ENCODE data around the gene PPFIBP2. TPM values are rescaled to one million over a fixed set of nuclear protein-coding genes. Genes with fewer than 3 reads are reported as not detected.
A peak's percentile ranks its signal among the peaks of the same experiment; 100 is the strongest.

PPFIBP2 gene
- total RNA-seq, 1 experiment from 2014 or later, result 3.5 TPM

DNA sequence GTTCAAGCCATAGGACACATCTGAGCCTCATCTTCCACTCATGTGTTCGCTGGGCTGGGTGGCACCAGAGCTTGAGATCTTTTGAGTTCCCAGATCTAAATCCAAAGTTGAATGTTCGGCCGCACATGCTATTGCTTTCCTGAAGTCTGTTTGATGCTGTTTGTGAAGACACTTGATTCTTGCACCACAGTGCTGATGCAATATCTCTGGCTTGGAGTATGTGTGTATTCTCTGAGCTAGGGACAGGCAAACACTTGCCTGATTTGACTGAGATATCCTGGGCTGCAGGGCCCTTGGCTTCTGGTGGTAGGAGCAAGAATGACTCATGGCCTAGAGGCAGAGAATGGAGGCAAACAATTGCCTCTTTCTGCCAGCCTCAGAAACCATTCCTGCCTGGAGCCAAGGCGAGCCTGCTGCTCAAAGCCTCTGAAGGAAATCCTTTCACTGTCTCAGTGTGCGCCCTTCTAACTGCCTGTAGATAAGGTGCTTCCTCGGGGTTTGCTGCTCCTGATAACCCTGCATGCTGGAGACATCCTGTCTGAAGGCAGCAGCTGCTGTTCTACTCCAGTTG, 86.5 kb downstream of the PPFIBP2 start:
- peak; percentile 88 for DNase-seq (ENCODE audit: low spot score)

GRCh38 chr11:7603031-7603781, 89.4 kb downstream of the PPFIBP2 start:
- DNase-seq (ENCODE audit: low spot score), result peak; percentile 66

- DNase-seq (ENCODE audit: low spot score), result no peak
Observed at GRCh38 chr11:7604331-7604955, 90.6 kb downstream of the PPFIBP2 start.

DNA sequence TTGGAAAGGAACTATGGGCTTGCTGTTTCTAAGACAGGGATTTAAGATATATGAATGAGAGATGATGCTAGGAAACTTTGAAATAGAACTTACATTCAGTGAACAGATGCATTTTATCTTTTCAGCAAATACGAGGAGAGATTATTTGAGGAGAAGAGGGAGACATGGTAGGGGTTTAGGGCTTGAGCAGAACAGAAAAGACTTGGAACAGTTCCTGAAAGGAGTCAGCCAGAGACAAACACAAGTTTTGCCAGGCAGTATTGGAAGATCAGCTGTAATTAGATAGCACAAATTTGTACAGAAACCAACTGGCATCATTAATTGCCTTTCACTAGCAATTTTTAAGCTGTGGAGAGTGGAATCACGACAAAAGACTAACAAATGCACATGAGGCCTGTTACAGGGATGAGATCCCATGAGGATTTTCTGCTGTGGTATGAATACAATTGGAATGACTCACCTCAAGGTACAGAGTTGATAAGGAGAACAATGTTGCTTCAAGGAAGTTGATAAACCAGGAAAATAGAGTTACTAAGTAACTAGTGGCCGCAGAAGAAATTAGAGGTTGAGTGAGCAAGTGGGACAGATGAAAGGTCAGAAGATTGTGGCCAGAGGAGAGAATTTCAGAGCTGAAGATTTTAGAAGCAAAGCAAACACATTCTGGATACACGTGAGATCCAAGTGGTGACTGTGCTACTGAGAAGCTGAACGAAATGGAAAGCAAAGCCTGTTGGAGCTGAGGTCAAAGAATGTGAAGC, 91.6 kb downstream of the PPFIBP2 start:
- peak; percentile 28 for DNase-seq (ENCODE audit: low spot score)

DNA sequence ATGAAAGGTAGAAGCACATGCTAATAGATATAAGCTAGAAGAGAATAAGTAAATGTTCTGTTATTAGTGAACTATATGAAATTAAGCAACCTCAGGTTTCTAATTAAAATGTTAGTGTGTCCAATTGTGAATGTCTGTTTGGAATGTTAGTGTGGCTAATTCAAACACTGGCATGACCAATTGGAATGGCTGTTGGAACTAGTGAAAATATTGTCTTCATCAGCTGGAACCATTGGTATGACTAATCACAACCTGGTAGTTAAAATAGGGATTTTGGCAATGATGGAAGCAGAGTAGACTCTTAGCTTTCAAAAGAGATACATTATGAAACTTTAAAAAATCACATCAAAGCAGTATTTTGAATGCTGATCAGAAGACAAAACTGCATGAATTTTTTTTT, 92.7 kb downstream of the PPFIBP2 start:
- DNase-seq (ENCODE audit: low spot score), result no peak

DNA sequence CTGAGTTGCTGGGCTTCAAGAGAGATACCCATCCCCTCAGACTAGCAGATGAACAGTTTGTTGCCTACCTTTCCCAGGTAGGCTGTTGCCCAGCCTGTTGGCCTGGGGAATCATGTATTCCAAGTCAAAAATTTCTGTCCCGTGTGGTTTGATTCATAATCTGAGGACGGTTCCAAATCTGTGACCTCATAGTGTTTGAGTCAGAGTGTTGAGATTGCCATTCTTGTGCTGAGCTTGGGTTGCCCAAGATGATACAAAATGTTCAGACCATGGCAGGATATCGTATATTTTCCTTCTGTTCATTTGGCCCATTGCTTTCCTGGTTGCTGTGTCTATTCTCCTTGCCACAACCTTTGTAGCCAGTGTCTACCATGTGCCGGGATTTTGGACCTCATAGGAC, 95.2 kb downstream of the PPFIBP2 start:
- DNase-seq (ENCODE audit: low spot score), result no peak

DNA sequence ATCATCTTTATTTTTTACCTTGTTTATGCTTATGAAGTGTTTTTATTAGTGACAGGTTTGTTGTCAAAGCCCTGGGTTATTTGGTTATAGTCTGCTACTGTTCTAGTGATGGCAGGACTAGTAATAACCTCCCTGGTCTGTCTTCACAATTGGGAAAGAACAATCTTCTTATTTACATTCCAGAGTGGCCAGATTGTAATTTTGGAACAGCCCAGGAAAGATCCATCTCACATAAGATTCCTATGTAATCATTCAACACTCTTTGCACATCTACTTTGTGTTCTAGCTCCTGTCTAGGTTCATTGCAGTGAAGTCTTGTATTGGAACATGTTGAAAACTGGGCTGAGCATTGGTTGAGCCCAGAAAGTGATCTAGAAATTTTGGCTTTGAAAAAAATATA, 95.7 kb downstream of the PPFIBP2 start:
- no peak for DNase-seq (ENCODE audit: low spot score)

- DNase-seq (ENCODE audit: low spot score), result no peak
Observed at GRCh38 chr11:7610393-7610792, 96.6 kb downstream of the PPFIBP2 start.

DNA sequence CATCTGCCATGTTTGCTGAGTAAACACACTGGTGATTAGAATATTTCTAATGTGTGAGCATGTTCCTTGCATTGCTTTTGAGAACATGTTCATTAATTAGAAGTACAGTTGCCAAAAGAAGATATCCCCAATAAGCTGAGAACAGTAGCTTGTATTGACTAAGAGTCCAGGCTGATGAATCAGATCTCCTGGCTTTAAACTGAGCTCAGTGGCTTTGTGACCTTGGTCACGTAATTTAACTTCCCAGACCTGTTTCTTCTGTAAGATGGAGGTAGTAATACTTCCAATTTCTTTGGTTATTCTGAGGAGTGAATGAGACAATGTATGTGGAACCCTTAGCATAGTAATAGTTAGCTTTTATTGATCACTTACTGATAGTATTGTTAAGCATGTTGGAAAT, 97.6 kb downstream of the PPFIBP2 start:
- no peak for DNase-seq (ENCODE audit: low spot score)

GRCh38 chr11:7612056-7612660, 98.4 kb downstream of the PPFIBP2 start:
- no peak for DNase-seq (ENCODE audit: low spot score)

- DNase-seq (ENCODE audit: low spot score), result peak; percentile 88
Observed at GRCh38 chr11:7612661-7613393, 99.0 kb downstream of the PPFIBP2 start.

DNA sequence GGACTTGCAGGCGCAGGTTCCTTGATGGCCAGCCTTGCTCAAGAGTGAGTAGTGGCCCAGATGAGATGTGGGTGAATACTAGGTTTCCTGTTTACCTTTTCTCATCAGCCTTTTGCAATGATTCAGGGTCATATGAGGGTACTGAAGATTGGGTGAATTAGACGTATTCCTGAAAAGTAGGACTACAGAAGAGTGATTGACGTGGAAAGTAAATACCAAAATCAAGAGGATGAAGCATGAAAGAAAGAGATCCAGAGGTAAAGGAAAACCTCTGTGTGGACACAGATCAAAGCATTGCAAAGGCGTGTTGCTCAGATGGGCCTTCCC, 99.6 kb downstream of the PPFIBP2 start:
- DNase-seq (ENCODE audit: low spot score), result peak; percentile 47

- DNase-seq (ENCODE audit: low spot score), result no peak
Observed at GRCh38 chr11:7614656-7615055, 100.9 kb downstream of the PPFIBP2 start.

GRCh38 chr11:7617032-7617431, 103.2 kb downstream of the PPFIBP2 start:
- DNase-seq (ENCODE audit: low spot score), result no peak

DNA sequence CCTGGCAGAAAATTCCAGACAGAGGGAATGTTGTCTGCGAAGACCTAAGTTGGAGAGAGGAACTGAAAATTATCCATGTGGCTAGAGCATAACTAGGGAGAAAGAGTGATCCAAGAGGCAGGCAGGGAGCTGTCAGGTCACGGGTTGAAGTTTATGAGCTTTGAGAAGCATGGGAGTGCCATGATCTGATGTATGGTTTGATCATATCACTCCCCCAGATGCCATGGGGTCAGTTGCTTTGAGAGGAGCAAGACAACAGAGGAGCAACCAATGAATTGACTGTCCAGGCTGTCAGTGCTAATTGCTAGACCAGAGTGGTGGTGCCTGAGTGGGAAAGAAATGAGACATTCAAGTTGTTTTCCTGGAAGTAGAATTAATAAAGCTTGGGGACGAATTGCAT, 105.5 kb downstream of the PPFIBP2 start:
- DNase-seq (ENCODE audit: low spot score), result no peak

GRCh38 chr11:7621090-7621489, 107.3 kb downstream of the PPFIBP2 start:
- DNase-seq (ENCODE audit: low spot score), result no peak

- DNase-seq (ENCODE audit: low spot score), result no peak
Observed at GRCh38 chr11:7621554-7621953, 107.8 kb downstream of the PPFIBP2 start.

GRCh38 chr11:7622721-7623120, 108.9 kb downstream of the PPFIBP2 start:
- DNase-seq (ENCODE audit: low spot score), result no peak

DNA sequence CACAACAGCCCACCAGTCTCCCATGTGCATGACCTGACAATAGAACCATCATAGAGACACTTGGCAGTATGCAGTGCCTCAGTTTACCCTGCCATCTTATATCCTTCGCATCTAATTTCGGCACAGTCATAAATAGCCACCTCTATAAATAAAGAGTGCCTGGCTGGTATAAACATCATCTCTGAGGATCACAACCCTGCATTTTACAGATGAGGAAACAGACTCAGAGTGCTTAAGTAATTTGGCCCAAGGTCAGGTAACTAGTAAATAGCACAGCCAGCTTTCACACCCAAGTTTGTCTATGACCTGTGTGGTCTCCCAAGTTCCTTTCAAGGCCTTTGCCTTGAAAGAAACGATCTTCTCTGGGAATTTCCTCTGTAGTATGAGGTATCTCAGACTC, 114.9 kb downstream of the PPFIBP2 start:
- no peak for DNase-seq (ENCODE audit: low spot score)

DNA sequence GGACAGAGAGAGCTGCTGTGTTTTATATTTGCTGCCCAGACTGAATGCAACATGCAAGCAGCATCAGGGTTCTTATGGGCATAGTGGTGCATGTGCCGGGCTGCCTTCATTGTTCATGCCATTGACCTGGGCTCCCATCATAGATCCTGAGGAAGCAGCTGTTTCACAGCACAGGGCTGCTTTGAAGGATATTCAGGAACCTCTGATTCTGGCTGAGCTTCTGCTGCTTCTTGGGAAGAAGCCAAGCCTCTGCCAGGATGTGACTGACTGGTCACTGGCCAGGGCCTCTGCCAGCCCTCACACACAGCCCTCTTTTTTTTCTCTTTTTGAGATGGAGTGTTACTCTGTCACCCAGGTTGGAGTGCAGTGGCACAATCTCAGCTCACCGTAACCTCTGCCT, 116.2 kb downstream of the PPFIBP2 start:
- DNase-seq (ENCODE audit: low spot score), result no peak

DNA sequence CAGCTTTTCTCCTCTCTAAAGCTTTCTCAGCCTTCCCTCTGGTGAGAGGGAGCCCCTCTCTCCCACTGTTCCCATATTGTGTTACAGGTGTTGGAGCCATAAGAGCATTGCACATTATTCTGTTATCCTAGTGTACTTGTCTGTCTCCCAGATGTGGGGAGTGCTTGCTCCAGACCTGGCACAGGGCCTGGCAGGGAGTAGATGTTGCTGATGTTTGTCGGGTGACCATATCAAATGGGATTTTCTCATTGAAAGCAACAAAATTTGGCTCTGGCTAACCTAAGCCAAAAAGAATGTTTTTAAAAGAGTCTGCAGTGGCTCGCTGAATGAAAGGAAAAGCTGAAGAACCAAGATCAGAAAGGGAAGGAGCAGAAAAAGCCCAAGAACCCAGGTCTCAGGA, 118.4 kb downstream of the PPFIBP2 start:
- no peak for DNase-seq (ENCODE audit: low spot score)

DNA sequence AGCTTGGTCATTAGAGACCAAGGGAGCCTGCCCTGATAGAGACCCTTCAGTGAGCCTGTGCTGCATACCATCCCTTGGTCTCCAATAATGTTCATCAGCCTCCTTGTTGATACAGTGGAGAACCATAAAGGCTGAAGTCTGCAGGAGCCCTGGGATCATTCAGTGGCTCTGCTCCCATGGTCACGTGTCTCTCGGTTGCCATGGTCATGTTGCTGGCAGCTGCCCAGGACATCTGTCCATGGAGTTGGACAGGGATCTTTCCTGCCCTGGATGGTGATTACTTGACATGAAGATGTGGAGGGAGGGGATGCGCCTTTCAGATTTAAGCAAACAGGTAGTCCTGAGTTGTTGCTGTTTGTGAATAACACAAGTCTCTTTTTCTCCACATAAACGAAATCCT, 121.3 kb downstream of the PPFIBP2 start:
- no peak for DNase-seq (ENCODE audit: low spot score)

Data from H4 (cell line).